Lung microvascular endothelial cell (primary cell): ENCODE measurements around the gene CCDC142. TPM values are rescaled to one million over a fixed set of nuclear protein-coding genes. Genes with fewer than 3 reads are reported as not detected.

Experiments used
- total RNA-seq: library from RNA; depleted of rRNA; stranded (reverse); fragments of >200 nt; gene quantifications from 2 replicates; pipeline ENCODE4 v1.2.1, GENCODE V29; 2014

Gene CCDC142
- total RNA-seq, 1 donor from 2014 or later = 16.9 TPM

Other genes starting within 250 kb of the CCDC142 start
- under 0.01 and 0.20 TPM in 2 replicates for gene SLC4A5, start 139.6 kb downstream of the CCDC142 start, total RNA-seq
- gene DCTN1, start 102.7 kb downstream of the CCDC142 start, total RNA-seq = 95.2 and 117 TPM in 2 replicates
- under 0.01 TPM in 1 of 2 replicates, not detected in the other for gene C2orf81, start 61.4 kb downstream of the CCDC142 start, total RNA-seq
- 24.0 and 32.3 TPM in 2 replicates for gene WDR54, start 61.3 kb downstream of the CCDC142 start, total RNA-seq
- 11.8 and 28.4 TPM in 2 replicates for gene RTKN, start 41.1 kb downstream of the CCDC142 start, total RNA-seq
- gene INO80B, start 27.9 kb downstream of the CCDC142 start, total RNA-seq = 4.8 and 6.3 TPM in 2 replicates
- gene WBP1, start 24.6 kb downstream of the CCDC142 start, total RNA-seq = 40.3 and 47.6 TPM in 2 replicates
- 36.4 and 57.5 TPM in 2 replicates for gene MOGS, start 17.6 kb downstream of the CCDC142 start, total RNA-seq
- 28.5 and 39.9 TPM in 2 replicates for gene MRPL53, start 10.3 kb downstream of the CCDC142 start, total RNA-seq
- 5.0 and 5.4 TPM in 2 replicates for gene TTC31, start 83 bp upstream of the CCDC142 start, total RNA-seq
- 0.20 and 0.65 TPM in 2 replicates for gene LBX2, start 16.6 kb upstream of the CCDC142 start, total RNA-seq
- gene PCGF1, start 24.7 kb upstream of the CCDC142 start, total RNA-seq = 7.0 and 8.3 TPM in 2 replicates
- gene TLX2, start 31.5 kb upstream of the CCDC142 start, total RNA-seq = not detected in 2 replicates
- not detected in 2 replicates for gene DQX1, start 43.2 kb upstream of the CCDC142 start, total RNA-seq
- 70.2 and 138 TPM in 2 replicates for gene AUP1, start 46.7 kb upstream of the CCDC142 start, total RNA-seq
- 35.3 and 38.1 TPM in 2 replicates for gene HTRA2, start 46.9 kb upstream of the CCDC142 start, total RNA-seq
- 0.65 and 1.2 TPM in 2 replicates for gene LOXL3, start 70.9 kb upstream of the CCDC142 start, total RNA-seq
- gene DOK1, start 71.7 kb upstream of the CCDC142 start, total RNA-seq = 19.0 and 22.0 TPM in 2 replicates
- not detected in 2 replicates for gene M1AP, start 165.3 kb upstream of the CCDC142 start, total RNA-seq
- gene SEMA4F, start 171.2 kb upstream of the CCDC142 start, total RNA-seq = 1.8 and 2.2 TPM in 2 replicates